ENCODE measurements around the gene RNF126. TPM values are rescaled to one million over a fixed set of nuclear protein-coding genes. Genes with fewer than 3 reads are reported as not detected.
"Not testable (repeated sequence)": the region's sequence is repeated elsewhere in the genome, so short reads cannot be mapped to it uniquely, and the experiment has no call there.

The RNF126 gene
- total and polyA plus RNA-seq, 2 experiments from 2014 or later: 78.5 to 88.7 TPM

DNA sequence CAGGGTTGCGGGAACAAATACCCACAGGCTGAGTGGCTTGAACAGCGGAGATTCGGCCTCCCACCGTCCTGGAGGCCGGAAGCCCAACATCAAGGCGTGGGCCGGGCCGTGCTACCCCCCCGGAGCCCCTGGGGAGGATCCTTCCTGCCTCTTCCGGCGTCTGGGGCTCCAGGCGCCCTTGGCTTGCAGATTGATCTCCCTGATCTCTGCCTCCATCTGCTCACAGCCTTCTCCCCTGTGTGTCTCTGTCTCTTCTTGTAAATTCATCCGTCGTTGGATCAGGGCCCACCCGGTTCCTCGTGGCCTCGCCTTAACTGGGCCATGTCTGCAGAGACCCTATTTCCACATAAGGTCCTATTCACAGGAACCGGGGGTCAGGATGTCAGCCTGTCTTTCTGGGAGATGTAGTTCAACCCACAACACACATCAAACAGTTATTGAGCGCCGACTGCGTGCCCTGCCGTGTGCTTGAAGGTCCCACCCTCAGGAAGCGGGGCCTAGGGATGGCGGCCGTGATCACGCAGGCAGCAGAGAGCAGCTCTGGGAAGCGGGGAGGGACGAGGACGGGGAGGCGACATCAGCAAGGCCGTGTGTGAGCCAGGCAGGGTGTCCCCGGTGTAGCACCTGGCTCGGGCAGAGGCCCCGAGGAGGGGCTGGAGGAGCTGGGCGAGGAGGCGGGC is 52.1 kb downstream of the RNF126 start:
- Histone ChIP-seq H3K36me3 (peaks cover 8% of the 10 kb centered on the region), H3K4me3 (no peak overlapping the region), H3K9me3 (ENCODE audit: low read depth) (no peaks in the 10 kb centered on the region), H3K27me3 (no peaks in the 10 kb centered on the region), H3K27ac (no peak overlapping the region), H3K4me1 (ENCODE audit: low read depth) (no peaks in the 10 kb centered on the region)
- DNase-seq (ENCODE audit: low read depth in 1 of 2, low spot score in 1 of 2): peak in 1 of 2 donors; percentile 95
- TF ChIP-seq, protein P1, sequence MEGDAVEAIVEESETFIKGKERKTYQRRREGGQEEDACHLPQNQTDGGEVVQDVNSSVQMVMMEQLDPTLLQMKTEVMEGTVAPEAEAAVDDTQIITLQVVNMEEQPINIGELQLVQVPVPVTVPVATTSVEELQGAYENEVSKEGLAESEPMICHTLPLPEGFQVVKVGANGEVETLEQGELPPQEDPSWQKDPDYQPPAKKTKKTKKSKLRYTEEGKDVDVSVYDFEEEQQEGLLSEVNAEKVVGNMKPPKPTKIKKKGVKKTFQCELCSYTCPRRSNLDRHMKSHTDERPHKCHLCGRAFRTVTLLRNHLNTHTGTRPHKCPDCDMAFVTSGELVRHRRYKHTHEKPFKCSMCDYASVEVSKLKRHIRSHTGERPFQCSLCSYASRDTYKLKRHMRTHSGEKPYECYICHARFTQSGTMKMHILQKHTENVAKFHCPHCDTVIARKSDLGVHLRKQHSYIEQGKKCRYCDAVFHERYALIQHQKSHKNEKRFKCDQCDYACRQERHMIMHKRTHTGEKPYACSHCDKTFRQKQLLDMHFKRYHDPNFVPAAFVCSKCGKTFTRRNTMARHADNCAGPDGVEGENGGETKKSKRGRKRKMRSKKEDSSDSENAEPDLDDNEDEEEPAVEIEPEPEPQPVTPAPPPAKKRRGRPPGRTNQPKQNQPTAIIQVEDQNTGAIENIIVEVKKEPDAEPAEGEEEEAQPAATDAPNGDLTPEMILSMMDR (IDR thresholded peaks at IDR 0.05; ENCODE audit: low read depth, low read length): no peak

DNA sequence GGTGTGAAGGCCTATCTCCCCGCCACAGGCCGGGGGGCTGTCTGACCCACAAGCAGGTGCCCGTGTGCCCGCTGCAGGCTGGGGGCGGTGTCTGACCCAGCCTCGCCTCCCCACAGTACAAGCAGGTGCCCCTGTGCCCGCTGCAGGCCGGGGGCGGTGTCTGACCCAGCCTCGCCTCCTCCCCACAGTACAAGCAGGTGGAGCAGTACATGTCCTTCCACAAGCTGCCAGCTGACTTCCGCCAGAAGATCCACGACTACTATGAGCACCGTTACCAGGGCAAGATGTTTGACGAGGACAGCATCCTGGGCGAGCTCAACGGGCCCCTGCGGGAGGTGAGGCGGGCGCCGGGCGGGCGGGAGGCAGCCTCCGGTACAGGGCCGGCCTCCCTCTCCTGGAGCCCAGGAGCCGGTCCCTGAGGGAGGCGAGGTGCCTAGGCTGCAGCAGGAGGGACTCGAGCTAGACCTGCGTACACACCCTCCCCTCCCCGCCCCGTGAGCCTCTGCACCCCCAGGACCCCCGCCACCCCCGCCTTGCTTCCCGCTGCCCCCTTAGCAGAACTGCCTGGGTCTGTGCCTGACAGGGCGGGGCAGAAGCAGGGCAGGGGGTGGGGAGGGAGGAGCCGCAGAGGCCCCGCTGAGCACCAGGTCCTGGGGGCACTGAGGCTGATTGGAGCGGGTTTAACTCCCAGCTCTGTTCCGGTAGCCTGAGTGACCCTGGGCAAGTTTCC is 52.8 kb downstream of the RNF126 start:
- H3K27me3 ChIP-seq: no peaks in the 10 kb centered on the region
- H3K4me1 ChIP-seq (ENCODE audit: low read depth): no peaks in the 10 kb centered on the region
- no peaks in the 10 kb centered on the region for H3K9me3 ChIP-seq (ENCODE audit: low read depth)
- H3K4me3 ChIP-seq: no peak overlapping the region
- no peak overlapping the region for H3K27ac ChIP-seq
- peak in 1 of 2 donors; percentile 16 for DNase-seq (ENCODE audit: low read depth in 1 of 2, low spot score in 1 of 2)
- H3K36me3 ChIP-seq: peaks cover 8% of the 10 kb centered on the region
- TF ChIP-seq, protein P1 (IDR thresholded peaks at IDR 0.05; ENCODE audit: low read depth, low read length): no peak

DNA sequence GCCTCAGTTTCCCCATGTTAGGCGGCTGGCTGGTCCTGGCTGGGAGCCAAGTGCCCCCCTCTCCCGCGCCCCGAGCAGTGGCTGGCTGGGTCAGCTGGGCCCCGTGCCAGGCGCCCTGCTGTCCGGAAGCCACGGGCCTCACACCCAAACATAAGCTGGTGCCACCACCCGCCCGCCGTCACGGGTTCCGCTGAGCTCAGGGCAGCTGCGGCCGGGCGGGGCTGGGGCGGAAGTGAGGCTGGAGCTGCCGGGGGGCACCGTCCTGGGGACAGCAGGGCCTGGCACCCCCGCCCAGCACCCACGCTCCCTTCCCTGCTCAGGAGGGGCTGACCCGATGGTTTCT is 54.0 kb downstream of the RNF126 start:
- Histone ChIP-seq H3K27ac (no peak overlapping the region), H3K4me1 (ENCODE audit: low read depth) (no peaks in the 10 kb centered on the region), H3K27me3 (no peaks in the 10 kb centered on the region), H3K4me3 (no peak overlapping the region), H3K36me3 (peaks cover 4% of the 10 kb centered on the region), H3K9me3 (ENCODE audit: low read depth) (no peaks in the 10 kb centered on the region)
- DNase-seq (ENCODE audit: low read depth in 1 of 2, low spot score in 1 of 2): no peak
- TF ChIP-seq, protein P1 (IDR thresholded peaks at IDR 0.05; ENCODE audit: low read depth, low read length): no peak

DNA sequence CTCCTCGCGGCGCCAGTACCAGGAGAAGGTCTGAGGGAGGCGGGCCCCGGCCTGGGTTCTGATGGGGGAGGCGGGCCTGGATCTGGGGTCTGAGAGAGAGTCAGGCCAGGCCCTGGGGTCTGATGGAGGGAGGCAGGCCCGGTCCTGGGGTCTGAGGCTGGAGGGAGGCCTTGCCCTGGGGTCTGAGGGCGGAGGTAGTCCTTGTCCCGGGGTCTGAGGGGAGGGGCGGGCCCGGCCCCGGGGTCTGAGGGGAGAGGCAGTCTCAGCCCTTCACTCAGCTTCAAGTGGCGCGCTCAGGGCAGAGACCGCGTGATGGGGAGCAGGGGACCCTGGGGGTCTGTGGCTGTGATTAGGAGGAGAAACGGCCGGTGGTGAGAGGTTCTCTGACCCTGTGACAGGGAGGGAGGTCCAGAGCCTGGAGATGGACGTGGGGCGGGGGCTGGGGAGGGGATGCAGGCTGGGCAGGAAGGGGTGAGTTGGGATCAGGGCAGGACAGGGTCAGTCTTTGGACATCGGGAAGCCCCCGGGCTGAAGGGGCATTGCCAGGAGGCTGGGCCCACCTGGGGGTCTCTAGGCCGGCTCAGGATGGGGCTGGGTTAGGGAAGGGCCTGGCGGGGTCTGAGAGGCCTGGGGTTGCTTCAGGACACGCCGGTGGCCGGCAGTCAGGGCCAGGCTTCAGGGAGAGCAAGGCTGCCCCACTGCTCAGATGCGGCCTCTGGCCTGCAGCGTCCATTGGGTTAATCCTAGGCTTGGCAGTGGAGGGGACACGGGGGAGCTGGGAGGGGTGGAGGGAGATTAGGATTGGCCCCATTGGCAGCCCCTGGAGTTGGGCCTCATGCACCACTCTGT is 54.6 kb downstream of the RNF126 start:
- Histone ChIP-seq H3K4me3 (no peak overlapping the region), H3K36me3 (peaks cover 4% of the 10 kb centered on the region), H3K9me3 (ENCODE audit: low read depth) (no peaks in the 10 kb centered on the region), H3K27me3 (no peaks in the 10 kb centered on the region), H3K4me1 (ENCODE audit: low read depth) (no peaks in the 10 kb centered on the region), H3K27ac (no peak overlapping the region)
- no peak for DNase-seq (ENCODE audit: low read depth in 1 of 2, low spot score in 1 of 2)
- TF ChIP-seq, protein P1 (IDR thresholded peaks at IDR 0.05; ENCODE audit: low read depth, low read length): no peak

DNA sequence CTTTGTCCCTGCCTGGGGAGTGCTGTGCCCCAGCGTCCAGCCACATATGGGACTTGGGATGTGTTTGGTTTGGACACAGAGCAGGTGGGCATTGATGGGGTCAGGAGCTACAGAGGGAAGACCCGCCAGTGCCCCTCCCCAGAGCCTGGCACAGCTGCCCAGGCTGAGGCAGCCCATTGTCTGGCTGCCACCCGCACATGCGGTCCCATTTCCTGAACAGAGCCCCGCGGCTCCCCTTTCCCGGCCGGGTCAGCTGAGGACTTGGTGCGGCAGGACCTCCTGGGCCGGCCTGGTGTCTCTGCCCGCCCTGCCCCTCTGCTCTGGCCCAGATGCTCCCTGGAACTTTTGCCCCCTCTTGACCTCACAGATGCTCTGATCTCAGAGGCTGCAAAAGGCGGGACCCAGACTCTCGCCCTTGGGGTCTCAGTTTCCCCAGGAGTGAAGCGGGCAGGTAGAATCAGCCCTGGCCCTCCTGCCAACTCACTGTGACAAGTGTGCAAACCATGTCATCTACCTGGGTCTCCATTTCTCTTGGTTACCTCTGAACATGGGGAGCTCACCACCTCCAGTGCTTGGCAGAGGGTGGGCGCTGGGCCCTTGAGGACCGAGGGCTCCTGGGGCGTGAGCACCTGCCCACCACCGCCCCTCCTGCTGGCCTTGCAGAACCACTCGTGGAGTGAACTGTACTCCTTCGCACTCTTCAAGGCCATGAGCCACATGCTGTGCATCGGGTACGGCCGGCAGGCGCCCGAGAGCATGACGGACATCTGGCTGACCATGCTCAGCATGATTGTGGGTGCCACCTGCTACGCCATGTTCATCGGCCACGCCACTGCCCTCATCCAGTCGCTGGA is 55.5 kb downstream of the RNF126 start:
- TF ChIP-seq, protein P1 (IDR thresholded peaks at IDR 0.05; ENCODE audit: low read depth, low read length): no peak
- H3K27me3 ChIP-seq: no peaks in the 10 kb centered on the region

DNA sequence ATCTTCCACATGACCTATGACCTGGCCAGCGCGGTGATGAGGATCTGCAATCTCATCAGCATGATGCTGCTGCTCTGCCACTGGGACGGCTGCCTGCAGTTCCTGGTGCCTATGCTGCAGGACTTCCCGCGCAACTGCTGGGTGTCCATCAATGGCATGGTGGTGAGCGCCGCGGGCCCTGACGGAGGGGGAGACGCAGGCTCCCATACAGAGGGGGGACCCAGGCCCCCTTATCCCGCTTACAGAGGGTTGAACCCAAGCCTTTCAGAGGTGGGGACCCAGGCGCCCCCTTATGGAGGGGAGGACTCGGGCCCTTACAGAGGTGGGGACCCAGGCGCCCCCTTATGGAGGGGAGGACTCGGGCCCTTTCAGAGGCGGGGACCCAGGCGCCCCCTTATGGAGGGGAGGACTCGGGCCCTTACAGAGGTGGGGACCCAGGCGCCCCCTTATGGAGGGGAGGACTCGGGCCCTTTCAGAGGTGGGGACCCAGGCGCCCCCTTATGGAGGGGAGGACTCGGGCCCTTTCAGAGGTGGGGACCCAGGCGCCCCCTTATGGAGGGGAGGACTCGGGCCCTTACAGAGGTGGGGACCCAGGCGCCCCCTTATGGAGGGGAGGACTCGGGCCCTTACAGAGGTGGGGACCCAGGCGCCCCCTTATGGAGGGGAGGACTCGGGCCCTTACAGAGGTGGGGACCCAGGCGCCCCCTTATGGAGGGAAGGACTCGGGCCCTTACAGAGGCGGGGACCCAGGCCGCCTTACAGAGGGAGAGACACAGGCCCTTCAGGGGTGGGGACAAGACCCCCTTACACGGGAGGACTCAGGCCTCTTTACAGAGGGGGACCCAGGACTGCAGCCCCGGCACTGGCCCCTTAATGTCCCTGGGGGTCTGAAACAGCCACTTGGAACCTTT is 57.7 kb downstream of the RNF126 start:
- not testable (repeated sequence) for H3K36me3 ChIP-seq; DNase-seq (ENCODE audit: low read depth in 1 of 2, low spot score in 1 of 2); H3K27me3 ChIP-seq; H3K27ac ChIP-seq; H3K4me3 ChIP-seq; H3K9me3 ChIP-seq (ENCODE audit: low read depth); H3K4me1 ChIP-seq (ENCODE audit: low read depth)

More for the DNA sequence above, 55.5 kb downstream of the RNF126 start:
- H3K4me3 ChIP-seq: no peak overlapping the region
- no peaks in the 10 kb centered on the region for H3K4me1 ChIP-seq (ENCODE audit: low read depth)
- no peak for DNase-seq (ENCODE audit: low read depth in 1 of 2, low spot score in 1 of 2)
- H3K27ac ChIP-seq: no peak overlapping the region
- no peaks in the 10 kb centered on the region for H3K36me3 ChIP-seq
- no peaks in the 10 kb centered on the region for H3K9me3 ChIP-seq (ENCODE audit: low read depth)

All from cardiac muscle cell (in vitro differentiated cells and primary cell).